Activated CD8-positive, alpha-beta T cell treated with anti-CD3 and anti-CD28 coated beads for 36 hours (primary cell): ENCODE data around the gene CH25H. TPM values are rescaled to one million over a fixed set of nuclear protein-coding genes. Genes with fewer than 3 reads are reported as not detected.

ENCODE experiments used
- ATAC-seq: fragments of 200-7000 bp; cut with Tn5 transposase; one replicate; pipeline ENCODE4 v1.10.0; 2021; ENCODE audit warnings: mild to moderate bottlenecking, moderate library complexity
- CTCF ChIA-PET: fragments of 350-600 bp; sonication (Branson Sonifier 250); formaldehyde crosslinking; loops from one replicate; lab custom pipeline; 2021; ENCODE audit warnings: antibody characterized with exemption; lab: Charles Lee
- POLR2A ChIA-PET: fragments of 350-600 bp; sonication (Branson Sonifier 250); formaldehyde crosslinking; loops from one replicate; lab custom pipeline; 2021; ENCODE audit warnings: antibody characterized with exemption; lab: Charles Lee
- DNase-seq: peaks from one replicate; pipeline ENCODE4 v3.0.0-alpha.2; 2020
- H3K27ac Mint-ChIP-seq: one replicate; pipeline ENCODE4 v1.8.0; 2021; ENCODE audit warnings: mild to moderate bottlenecking, mixed read lengths
- H3K27me3 Mint-ChIP-seq: one replicate; pipeline ENCODE4 v1.8.0; 2021; ENCODE audit warnings: mixed read lengths
- H3K36me3 Mint-ChIP-seq: one replicate; pipeline ENCODE4 v1.8.0; 2021; ENCODE audit warnings: low read depth, mixed read lengths
- H3K4me1 Mint-ChIP-seq: one replicate; pipeline ENCODE4 v1.8.0; 2021; ENCODE audit warnings: low read depth, mixed read lengths
- H3K4me3 Mint-ChIP-seq: one replicate; pipeline ENCODE4 v1.8.0; 2021; ENCODE audit warnings: mild to moderate bottlenecking, moderate library complexity, mixed read lengths
- H3K9me3 Mint-ChIP-seq: one replicate; pipeline ENCODE4 v1.8.0; 2021; ENCODE audit warnings: mixed read lengths
- CTCF ChIP-seq: fragments of 200-600 bp; IDR thresholded peaks from one replicate; pipeline ENCODE4 v1.8.0; 2022; ENCODE audit warnings: antibody characterized with exemption, mild to moderate bottlenecking
- intact Hi-C: fragments of 100-400 bp; cut with micrococcal nuclease; formaldehyde crosslinking; loops from one replicate; pipeline ENCODE4 v1.10.0; 2022
- total RNA-seq, 2 experiments: library from RNA; stranded (reverse); gene quantifications; one replicate each; pipeline ENCODE4 v1.2.3, GENCODE V29; 2021

Gene CH25H
- total RNA-seq, 2 experiments from 2014 or later = not detected

GRCh38 chr10:89210794-89211425 lies 3.8 kb upstream of the CH25H start:
- TF ChIP-seq CTCF = no peak
- intact Hi-C loops = no loop called here
- DNase-seq = no peak
- Mint-ChIP-seq H3K27ac (no peak overlapping the region), H3K4me1 (peaks cover 15% of the 10 kb centered on the region), H3K9me3 (no peaks in the 10 kb centered on the region), H3K27me3 (peaks cover 29% of the 10 kb centered on the region), H3K4me3 (no peak overlapping the region), H3K36me3 (no peaks in the 10 kb centered on the region)
- POLR2A ChIA-PET = interaction anchor here (0.8 kb wide), 1 partner anchor 47 kb away, joined by 4 read pairs; no protein-coding TSS in a partner anchor
- CTCF ChIA-PET = interaction anchor here (1.1 to 9.2 kb wide), 5 partner anchors 8 to 277 kb away, joined by 3 to 117 read pairs (median 38); no protein-coding TSS in a partner anchor
- ATAC-seq = no peak

DNA sequence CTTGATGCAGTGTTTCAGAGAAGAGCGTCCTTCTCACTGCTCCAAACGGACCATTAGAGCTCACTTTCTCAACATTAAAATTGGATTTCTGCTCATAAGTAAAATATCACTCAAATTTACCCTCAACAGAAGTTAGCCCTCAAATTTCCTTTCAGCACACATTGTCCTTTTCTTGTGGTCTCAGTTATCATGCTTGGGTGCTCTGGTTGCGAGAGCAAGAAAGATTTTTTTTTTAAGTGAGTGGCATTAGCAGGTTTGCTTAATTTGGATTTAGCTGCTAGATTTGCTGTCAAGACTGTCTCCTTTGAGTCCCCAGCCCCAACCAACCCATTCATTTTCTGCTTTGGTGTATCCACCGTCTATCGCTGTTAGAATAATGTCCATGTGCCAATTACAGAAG lies 2.6 kb upstream of the CH25H start:
- no peak for ATAC-seq
- H3K36me3 Mint-ChIP-seq = no peaks in the 10 kb centered on the region
- no peaks in the 10 kb centered on the region for H3K9me3 Mint-ChIP-seq
- peaks cover 34% of the 10 kb centered on the region for H3K27me3 Mint-ChIP-seq
- H3K4me1 Mint-ChIP-seq = peaks cover 15% of the 10 kb centered on the region
- POLR2A ChIA-PET = interaction anchor here (0.7 to 1.2 kb wide), 2 partner anchors 180 to 198 kb away, joined by 3 read pairs; no protein-coding TSS in a partner anchor
- H3K4me3 Mint-ChIP-seq = no peak overlapping the region
- no peak for TF ChIP-seq CTCF
- intact Hi-C loops = no loop called here
- H3K27ac Mint-ChIP-seq = no peak overlapping the region
- DNase-seq = no peak
- CTCF ChIA-PET = interaction anchor here (0.7 to 9.2 kb wide), 5 partner anchors 9 to 373 kb away, joined by 3 to 117 read pairs (median 38); no protein-coding TSS in a partner anchor

DNA sequence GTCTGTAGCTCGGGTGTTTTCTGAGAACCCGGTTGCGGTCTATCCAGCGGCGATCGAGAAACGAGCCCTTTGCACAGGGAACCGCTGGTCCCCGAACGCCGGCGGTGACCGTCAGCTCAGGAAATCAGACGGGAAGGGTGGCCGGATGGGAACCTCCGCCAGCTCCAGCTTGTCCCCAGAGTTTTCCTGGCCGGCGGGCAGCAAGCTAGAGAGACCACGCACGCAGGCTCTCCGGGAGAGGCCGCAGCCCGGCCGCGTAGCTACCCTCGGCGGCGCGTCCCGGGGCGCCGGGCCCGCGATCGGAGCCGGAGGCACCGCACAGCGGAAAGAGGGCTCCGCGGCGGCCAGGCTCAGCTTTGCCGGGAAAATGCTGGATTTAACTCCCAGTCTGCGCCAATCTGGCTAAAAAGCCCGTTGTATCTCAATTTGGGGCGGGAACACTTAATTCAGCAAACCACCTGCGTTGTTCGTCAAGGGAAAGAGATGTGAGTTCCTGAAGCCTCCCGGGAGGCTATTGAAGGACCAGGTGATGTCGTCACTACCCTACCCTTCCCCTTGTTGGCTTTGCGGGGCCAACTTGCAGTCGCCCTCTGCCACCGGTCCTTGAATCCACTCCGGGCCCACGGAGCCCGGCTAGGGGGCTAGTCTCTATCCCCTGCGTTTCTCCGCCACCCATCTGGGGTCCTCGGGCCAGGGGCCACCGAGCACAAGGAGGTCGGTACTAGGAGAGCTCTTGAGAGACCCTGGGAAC lies 859 bp upstream of the CH25H start:
- Mint-ChIP-seq H3K4me3 (peak overlapping the region; percentile 69), H3K36me3 (no peaks in the 10 kb centered on the region), H3K9me3 (no peaks in the 10 kb centered on the region), H3K27ac (no peak overlapping the region), H3K27me3 (peaks cover 34% of the 10 kb centered on the region), H3K4me1 (peaks cover 14% of the 10 kb centered on the region)
- TF ChIP-seq CTCF = no peak
- ATAC-seq (peak; percentile 34), DNase-seq (peak; percentile 42)
- CTCF ChIA-PET = interaction anchor here (0.7 to 9.2 kb wide), 18 partner anchors 8 to 371 kb away, joined by 3 to 117 read pairs (median 5); no protein-coding TSS in a partner anchor
- POLR2A ChIA-PET = interaction anchor here (0.8 to 1.5 kb wide), 2 partner anchors 22 to 221 kb away, joined by 3 read pairs; no protein-coding TSS in a partner anchor
- intact Hi-C loops = no loop called here

GRCh38 chr10:89206402-89207180 lies 526 bp downstream of the CH25H start:
- ATAC-seq = peak; percentile 66
- peaks cover 33% of the 10 kb centered on the region for H3K27me3 Mint-ChIP-seq
- peak; percentile 48 for DNase-seq
- no peaks in the 10 kb centered on the region for H3K36me3 Mint-ChIP-seq
- H3K4me1 Mint-ChIP-seq = peaks cover 7% of the 10 kb centered on the region
- H3K4me3 Mint-ChIP-seq = peak overlapping the region; percentile 69
- ChIA-PET POLR2A (interaction anchor here (0.6 kb wide), 1 partner anchor 25 kb away, joined by 4 read pairs; no protein-coding TSS in a partner anchor), CTCF (interaction anchor here (1.0 to 9.2 kb wide), 13 partner anchors 9 to 273 kb away, joined by 3 to 117 read pairs (median 6); no protein-coding TSS in a partner anchor)
- H3K9me3 Mint-ChIP-seq = no peaks in the 10 kb centered on the region
- intact Hi-C loops = no loop called here
- H3K27ac Mint-ChIP-seq = no peak overlapping the region
- TF ChIP-seq CTCF = no peak
